HS-5 (cell line): Measurements from ENCODE around the gene MICAL2.
A peak's percentile ranks its signal among the peaks of the same experiment; 100 is the strongest.

Experiments
- DNase-seq: peaks from one replicate; pipeline ENCODE4 v3.0.0-alpha.2; 2012; ENCODE audit warnings: low read depth

The MICAL2 gene, protein sequence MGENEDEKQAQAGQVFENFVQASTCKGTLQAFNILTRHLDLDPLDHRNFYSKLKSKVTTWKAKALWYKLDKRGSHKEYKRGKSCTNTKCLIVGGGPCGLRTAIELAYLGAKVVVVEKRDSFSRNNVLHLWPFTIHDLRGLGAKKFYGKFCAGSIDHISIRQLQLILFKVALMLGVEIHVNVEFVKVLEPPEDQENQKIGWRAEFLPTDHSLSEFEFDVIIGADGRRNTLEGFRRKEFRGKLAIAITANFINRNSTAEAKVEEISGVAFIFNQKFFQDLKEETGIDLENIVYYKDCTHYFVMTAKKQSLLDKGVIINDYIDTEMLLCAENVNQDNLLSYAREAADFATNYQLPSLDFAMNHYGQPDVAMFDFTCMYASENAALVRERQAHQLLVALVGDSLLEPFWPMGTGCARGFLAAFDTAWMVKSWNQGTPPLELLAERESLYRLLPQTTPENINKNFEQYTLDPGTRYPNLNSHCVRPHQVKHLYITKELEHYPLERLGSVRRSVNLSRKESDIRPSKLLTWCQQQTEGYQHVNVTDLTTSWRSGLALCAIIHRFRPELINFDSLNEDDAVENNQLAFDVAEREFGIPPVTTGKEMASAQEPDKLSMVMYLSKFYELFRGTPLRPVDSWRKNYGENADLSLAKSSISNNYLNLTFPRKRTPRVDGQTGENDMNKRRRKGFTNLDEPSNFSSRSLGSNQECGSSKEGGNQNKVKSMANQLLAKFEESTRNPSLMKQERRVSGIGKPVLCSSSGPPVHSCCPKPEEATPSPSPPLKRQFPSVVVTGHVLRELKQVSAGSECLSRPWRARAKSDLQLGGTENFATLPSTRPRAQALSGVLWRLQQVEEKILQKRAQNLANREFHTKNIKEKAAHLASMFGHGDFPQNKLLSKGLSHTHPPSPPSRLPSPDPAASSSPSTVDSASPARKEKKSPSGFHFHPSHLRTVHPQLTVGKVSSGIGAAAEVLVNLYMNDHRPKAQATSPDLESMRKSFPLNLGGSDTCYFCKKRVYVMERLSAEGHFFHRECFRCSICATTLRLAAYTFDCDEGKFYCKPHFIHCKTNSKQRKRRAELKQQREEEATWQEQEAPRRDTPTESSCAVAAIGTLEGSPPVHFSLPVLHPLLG

DNA sequence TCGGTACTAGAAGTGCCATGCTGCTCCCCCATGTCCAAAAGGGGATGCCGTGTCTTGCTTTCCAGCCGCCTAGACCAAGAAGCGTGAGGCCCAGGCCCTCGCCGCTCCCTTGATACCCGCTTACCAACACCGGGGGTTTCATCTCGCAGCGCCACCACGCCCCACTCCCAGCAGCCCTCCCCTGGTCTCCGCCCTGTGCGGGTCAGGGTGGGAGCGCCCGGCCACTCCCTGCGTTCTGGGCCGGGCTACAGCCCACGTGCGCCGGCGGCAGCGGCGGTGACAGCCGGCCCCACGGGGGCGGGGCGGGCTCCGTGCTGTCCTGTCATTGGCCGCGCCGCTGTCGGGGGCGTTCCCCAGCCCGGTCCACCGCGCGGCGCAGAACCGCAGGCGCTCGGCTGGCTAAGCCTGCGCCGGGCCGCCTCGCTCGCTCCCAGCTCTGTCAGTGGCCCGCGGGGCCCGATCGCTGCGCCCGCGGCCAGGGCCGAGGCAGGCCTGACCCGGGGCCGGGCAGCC, at the start of gene MICAL2:
Gene MICAL2 (plus strand): TSS at position 390 of the 513 bp plus-strand sequence. CDS start 51,566 bp downstream, outside the sequence.
- DNase-seq = peak; percentile 53

GRCh38 chr11:12061851-12062560, 48.4 kb upstream of the MICAL2 start:
- DNase-seq = no peak

DNA sequence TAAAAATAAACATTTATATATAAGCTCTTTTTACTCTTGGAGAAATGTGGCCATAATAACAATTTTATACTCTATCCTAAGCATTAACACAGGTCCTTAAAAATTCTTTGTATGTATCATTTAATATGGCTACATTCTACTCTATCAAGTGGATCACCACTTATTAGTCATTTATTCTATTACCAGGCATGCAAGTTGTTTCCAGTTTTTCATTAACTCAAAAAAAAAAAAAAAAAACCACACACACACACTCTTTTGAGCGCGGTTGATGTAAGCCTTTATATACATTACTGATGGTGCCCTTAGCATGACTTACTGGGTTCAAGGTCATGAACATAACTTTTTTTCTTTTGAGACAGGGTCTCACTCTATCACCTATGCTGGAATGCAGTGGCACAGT, 47.1 kb upstream of the MICAL2 start:
- DNase-seq = no peak

GRCh38 chr11:12064136-12064953, 46.0 kb upstream of the MICAL2 start:
- no peak for DNase-seq

GRCh38 chr11:12064954-12065280, 45.5 kb upstream of the MICAL2 start:
- DNase-seq = no peak

DNA sequence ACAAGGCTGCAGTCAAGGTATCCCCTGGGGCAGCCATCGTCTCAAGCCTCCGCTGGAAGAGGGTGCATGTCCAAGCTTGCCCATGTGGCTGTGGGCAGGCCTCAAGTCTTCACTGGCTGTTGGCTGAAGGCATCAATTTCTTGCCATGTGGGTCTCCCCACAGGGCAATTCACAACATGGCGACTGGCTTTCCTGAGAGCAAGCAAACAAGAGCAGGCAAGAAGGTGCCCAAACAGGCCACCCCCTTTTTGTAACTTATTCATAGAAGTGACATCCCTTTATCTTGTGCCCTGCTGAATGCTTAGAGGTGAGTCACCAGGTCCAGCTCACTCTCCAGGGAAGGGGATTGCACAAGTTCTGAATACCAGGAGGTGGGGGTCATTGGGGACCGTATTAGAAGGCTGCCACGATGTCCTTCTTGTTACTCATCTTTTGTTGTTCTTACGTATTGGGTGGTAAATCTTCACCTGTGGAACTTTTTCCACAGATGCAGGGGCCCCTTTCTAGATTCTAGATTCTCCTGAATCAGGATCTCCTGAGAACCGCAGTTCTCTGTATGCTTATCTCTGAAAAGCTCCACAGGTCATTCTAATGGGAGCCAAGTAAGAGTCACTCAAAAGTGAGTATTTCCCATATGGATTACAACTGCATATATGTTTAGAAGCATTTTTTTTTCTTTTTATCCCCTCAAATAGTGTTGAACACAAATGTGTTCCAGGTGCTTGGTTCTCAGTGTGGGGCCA, 44.2 kb upstream of the MICAL2 start:
- peak; percentile 94 for DNase-seq

GRCh38 chr11:12066799-12067508, 43.4 kb upstream of the MICAL2 start:
- no peak for DNase-seq

DNA sequence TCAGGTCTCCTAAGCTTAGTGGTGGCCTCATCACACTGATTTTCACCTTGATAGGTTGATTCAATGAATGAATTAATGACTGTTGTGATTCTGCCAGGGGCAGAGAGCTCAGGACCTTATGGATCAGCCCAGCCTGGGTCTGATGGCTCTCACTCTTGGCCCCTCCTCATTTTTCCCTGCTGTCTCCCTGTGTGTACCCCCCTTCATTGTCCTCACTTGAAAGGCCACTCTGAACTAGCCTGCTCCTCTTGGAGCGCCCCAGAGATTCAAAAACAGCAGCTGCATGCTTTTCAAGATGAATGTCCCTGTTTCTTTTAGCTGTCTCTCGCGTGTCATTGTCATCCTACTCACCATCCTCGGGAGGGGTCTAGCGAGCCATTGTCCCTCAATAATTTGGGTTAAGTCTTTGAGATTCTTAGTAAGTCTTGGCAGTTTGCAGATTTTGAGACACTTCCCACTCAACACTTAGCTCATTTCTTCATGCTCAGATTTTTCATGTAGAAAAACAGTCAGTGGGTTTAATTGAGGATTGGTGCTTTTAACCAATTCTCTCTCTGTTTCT, 42.5 kb upstream of the MICAL2 start:
- no peak for DNase-seq

DNA sequence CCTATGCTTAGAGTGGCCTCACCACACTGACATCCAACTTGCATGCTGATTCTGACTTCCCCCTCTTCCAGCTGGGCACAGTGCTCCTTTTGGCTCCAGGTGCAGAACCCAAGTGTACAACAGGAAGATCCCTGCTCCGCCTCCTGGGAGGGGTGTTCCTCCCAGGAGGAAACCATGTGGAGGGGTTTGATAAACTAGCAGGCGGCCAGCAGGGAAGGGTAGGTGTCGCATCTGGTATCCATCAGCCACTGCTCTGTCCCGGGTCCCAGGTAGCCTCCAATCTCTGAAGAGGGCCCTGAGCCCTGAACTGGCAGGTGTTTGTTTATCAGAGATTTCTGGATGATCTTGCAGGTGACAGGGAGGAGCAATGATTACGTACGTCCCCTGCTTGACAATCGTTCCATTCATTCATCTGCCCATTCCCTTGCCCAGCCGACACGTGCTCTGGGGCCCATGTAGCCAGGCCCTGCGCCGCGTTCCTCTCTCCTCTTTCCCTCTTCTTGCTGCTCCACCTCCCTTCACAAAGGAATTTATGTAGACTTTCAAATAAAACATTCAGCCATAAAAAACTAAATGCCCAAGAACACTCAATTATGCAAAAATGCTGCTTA, 41.2 kb upstream of the MICAL2 start:
- DNase-seq = no peak

- no peak for DNase-seq
Measured at GRCh38 chr11:12070446-12071267, 39.7 kb upstream of the MICAL2 start.

DNA sequence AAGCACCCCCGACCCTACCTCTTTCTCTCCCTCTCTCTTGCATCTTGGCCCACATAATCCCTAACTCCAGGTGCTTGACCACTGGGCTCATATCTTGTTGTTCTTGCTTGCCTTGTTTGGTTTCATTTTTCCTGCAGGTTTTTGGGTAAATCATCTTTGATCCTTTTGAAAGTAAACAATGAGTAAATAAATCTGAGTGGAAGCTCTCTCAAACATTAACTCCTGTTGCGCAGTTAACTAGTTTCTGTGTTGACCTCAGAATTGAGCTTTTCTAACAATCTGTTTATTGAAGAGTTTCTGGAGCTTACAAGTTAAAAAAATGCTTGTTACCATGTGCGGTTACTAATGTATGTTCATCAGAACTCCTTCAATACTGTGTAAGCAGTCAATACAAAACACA, 38.8 kb upstream of the MICAL2 start:
- no peak for DNase-seq

GRCh38 chr11:12073436-12073835, 37.0 kb upstream of the MICAL2 start:
- no peak for DNase-seq

GRCh38 chr11:12073886-12074285, 36.5 kb upstream of the MICAL2 start:
- DNase-seq = no peak

DNA sequence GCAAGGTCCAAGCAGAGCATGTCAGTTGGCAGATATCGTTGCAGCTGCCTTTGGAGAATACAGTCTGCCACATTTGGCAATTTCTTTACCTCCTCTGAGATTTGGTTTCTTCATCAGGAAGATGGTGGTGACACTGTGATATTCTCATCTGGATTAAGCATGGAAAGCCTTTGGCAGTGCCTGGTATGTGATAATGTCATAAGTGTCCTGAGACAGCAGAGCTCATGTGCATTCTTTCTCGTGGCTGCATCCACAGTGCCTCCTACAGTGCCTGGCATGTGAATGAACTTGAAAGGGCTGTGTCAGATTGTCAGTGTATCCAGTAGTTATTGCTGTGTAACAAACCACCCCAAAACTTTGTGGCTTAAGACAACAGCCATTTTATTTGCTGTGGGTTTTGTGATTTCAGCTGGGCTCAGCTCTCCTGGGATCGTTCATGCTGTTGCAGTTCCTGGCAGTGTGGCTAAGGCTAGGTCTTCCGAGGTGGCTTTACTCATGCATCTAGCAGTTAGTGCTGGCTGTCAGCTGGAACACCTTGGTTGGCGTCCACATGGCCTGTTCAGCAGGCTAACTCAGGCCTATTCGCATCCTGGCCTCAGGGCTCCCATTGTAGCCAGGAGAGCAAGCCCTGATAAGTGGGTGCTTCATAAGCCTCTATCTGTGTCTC, 35.7 kb upstream of the MICAL2 start:
- DNase-seq = no peak

- no peak for DNase-seq
Measured at GRCh38 chr11:12075291-12075690, 35.1 kb upstream of the MICAL2 start.

GRCh38 chr11:12075822-12076821, 34.3 kb upstream of the MICAL2 start:
- peak; percentile 99 for DNase-seq
